HG02943 (cell line): ENCODE results near the gene ATF6.

ENCODE experiments used
- ATAC-seq: cut with Tn5 transposase; IDR thresholded peaks from one replicate; pipeline ENCODE4 v1.9.1; 2021; ENCODE audit warnings: mild to moderate bottlenecking, low read depth, moderate library complexity; ENCODE audit not compliant: unreplicated experiment

The ATF6 gene

GRCh38 chr1:161932668-161933067 lies 166.5 kb downstream of the ATF6 start:
- ATAC-seq: no peak

GRCh38 chr1:161933592-161934588 lies 167.8 kb downstream of the ATF6 start:
- ATAC-seq: no peak

GRCh38 chr1:161935264-161935663 lies 169.1 kb downstream of the ATF6 start:
- ATAC-seq: no peak

GRCh38 chr1:161936786-161937185 lies 170.7 kb downstream of the ATF6 start:
- no peak for ATAC-seq

DNA sequence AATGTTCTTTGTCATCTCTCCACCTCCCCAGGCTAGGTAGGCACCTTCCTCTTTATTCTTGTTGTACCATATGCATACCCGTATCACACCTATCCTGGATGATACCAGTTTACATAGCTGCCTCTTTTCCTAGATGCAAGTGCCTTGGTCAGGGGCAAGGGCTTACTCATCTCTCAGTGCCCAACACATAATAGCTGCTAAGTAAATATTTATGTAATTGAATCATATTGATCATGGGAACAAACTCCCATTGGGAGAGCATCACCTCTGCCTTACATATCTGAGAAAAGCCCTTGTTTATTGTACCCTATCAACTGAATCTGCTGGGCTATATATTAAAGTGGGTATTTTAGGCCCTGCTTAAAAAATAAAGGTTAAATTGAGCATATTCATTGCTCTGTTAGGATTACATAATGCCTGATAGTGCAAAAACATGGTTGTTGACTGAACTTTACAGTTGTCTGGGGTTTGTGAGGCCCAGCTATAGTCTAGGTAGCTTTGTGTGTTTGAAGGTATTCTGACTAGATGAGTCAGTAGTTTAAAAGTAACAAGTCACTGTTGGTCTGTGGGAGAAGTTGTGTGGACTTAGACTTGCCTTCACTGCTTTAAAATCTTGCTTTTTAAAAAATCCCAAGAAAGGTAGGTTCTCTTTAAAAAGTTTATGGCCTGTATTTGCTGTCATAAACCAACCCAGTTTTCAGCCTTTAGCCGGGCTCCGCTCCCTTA lies 174.9 kb downstream of the ATF6 start:
- no peak for ATAC-seq

- no peak for ATAC-seq
These were observed 175.8 kb downstream of the ATF6 start for GRCh38 chr1:161941726-161942436.

GRCh38 chr1:161943737-161944136 lies 177.6 kb downstream of the ATF6 start:
- ATAC-seq: no peak

- no peak for ATAC-seq
These were observed 178.3 kb downstream of the ATF6 start for GRCh38 chr1:161944381-161944780.

- ATAC-seq: no peak
These were observed 179.4 kb downstream of the ATF6 start for GRCh38 chr1:161945306-161946060.

DNA sequence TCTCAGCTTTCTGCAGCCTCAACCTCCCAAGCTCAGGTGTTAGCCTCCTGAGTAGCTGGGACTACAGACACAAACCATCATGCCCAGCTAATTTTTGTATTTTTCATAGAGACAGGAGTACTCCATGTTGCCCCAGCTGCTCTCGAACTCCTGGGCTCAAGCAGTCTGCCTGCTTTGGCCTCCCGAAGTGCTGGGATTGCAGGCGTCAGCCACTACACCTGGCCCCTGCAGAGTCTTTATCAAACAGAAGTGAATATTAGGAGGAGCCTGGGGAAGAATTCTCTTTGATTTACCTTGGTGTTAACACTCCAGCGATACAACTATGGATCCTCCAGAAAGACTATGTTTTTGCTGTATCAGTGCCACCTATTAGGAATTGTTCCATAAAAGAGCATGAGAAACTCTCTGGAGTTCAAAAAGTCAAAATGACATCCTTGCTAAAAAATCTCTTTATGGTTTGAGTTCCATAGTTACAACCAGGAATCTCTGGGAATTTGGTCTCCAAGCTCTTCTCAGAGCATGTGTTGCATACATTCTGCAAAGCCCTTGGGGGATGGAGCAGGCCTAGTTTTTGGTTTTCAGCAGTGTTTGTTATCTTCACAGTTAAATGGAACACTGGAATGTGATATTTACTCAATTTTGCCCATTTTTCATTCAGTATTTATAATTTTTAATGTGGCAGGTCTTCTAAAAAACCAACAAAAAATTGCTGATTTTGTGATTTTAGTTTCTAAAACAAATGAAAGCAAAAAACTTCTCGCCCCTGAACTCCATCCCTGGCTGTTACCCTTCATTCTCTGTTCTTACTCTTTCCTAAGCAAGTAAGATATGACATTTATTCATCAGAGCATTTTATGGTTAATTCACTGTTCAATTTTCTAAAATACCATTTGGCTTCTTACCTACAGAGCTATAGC lies 180.2 kb downstream of the ATF6 start:
- ATAC-seq: no peak

DNA sequence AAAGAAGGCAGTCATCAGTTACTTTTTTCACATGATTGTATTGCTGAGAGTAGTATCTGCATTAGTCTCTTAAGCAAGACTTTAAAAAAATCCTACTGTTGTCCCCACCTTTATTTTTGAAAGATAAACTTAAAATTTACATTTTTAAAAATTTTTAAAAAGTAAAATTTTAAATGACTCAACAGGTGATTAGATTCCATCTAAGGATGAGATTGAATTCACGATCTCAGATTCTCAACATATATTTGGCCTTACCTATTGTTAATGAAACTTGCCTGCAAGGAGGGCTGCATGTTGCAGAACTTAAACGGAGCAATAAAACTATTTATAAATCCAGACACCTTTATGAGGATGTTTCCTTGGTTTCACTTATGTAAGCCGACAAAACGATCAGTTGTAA lies 182.3 kb downstream of the ATF6 start:
- no peak for ATAC-seq

DNA sequence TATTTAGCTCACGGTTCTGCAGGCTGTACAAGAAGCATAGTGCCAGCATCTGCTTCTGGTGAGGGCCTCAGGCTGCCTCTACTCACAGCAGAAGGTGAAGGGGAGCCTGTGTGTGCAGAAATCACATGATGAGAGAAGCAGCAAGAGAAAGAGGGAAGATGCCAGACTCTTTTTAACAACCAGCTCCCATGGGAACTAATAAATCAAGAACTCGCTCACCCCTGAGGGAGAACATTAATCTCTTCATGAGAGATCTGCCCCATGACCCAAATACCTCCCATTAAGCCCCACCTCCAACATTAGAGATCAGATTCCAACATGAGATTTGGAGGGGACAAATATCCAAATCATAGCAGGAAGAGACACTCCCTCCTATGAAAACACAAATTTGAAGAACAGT lies 183.4 kb downstream of the ATF6 start:
- ATAC-seq: no peak

DNA sequence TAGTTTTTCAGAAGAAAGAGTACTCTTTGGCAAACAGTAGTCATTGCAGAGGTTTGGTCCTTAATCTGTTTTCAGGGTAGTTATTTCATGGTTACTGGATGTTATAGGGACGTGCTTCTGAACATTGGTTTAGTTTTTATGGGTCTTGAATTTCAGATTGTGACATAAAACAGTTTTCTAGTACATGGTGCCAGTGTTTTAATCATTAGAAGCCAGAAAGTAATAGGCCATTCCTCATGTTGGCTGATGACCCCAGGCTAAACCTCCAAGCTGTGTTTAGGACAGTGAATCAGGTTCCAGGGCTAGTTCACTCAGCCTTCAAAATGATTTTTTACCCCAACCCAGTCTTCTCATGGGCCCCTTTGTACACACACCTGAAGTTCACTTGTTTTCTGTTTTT lies 184.3 kb downstream of the ATF6 start:
- no peak for ATAC-seq

- ATAC-seq: no peak
These were observed 185.5 kb downstream of the ATF6 start for GRCh38 chr1:161951646-161952045.

DNA sequence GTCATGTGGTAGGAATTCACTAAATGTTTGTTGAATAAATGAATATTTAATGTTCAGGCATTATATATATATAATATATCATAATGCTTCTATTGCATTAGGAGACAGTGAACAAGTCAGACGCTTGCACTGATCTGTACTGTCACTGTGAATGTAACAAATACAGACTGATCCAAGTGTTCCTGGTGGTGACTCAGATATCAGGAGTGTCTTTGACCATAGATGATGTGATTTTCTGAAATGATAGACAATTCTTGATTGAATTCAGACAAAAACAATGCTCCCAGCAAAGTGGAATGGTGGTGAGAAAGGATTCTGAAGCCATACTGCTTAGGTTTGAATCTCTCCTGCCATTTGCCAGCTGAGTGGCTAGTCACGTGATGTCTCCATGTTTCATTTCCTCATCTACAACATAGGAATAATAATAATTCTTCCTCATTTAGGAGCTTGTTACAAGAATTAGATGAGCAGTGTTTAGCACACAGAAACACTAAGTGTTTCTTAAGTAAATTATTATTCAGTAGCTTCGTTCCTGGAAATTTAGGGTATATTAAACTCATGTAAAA lies 186.6 kb downstream of the ATF6 start:
- no peak for ATAC-seq

- ATAC-seq: no peak
These were observed 187.3 kb downstream of the ATF6 start for GRCh38 chr1:161953256-161953920.

GRCh38 chr1:161954050-161954449 lies 187.9 kb downstream of the ATF6 start:
- no peak for ATAC-seq

- no peak for ATAC-seq
These were observed 188.3 kb downstream of the ATF6 start for GRCh38 chr1:161954466-161954865.
